ENCODE measurements around the gene EPB42.

EPB42 gene

DNA sequence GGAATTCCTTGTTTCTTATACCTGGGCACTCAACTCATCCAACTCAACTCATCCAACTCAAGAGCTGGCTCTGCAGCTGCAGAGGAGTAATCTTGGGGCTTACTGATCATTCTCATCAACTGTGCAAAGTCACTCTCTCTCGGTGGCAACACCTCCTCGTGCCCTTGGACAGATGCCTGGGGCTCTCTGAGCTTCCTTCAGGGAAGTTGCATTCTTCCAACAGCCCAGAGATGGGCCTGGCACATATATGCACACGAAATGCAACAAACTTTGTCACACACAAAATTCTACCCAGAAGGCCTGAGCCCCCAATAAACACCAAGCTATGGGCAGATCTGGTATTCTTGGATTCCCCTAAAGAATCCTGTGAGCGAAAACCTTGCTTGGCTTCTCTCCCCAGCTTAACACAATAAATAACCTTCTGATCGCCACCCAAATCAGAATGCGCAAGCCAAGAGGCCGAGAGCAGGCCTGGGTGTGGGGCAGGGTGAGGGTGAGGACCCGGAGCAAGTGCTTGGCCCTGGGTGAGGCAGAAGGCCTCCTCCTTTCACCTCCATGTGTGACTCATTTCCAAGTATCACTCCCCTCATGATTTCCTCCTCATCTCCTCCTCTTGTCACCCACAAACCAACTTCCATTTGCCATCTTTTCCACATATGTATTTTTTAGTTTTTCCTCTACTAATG lies 30.5 kb upstream of the EPB42 start:
- Histone ChIP-seq H2AFZ (ENCODE audit: low read depth, low read length) (no peak overlapping the region), H3K27me3 (ENCODE audit: insufficient read depth, low read length) (peaks cover 9% of the 10 kb centered on the region), H3K4me1 (ENCODE audit: insufficient read depth, low read length) (no peaks in the 10 kb centered on the region), H3K36me3 (ENCODE audit: insufficient read depth, low read length) (no peaks in the 10 kb centered on the region), H3K4me3 (ENCODE audit: low read length) (no peak overlapping the region), H3K9me3 (ENCODE audit: low read length) (no peaks in the 10 kb centered on the region)

DNA sequence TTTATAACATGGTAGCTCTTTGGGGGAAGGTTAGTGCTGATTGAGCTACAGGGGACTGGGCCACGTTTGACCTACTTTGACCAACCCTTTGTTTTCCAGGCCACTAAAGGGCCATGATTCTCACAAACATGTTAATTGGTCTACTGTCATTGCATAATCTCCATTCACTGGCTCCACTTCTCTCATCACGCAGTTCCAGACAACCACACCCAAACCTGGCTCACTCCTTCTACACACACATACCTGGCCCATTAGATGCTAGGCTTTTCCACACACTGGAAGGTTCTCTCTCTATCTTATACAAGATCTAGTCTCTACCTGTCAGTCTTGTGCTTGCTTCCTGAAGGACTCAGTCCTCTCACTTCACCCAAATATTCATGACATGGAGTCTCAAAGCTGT lies 30.0 kb upstream of the EPB42 start:
- Histone ChIP-seq H3K4me3 (ENCODE audit: low read length) (no peak overlapping the region), H3K36me3 (ENCODE audit: insufficient read depth, low read length) (no peaks in the 10 kb centered on the region), H3K9me3 (ENCODE audit: low read length) (no peaks in the 10 kb centered on the region), H3K27me3 (ENCODE audit: insufficient read depth, low read length) (peaks cover 9% of the 10 kb centered on the region), H3K4me1 (ENCODE audit: insufficient read depth, low read length) (no peaks in the 10 kb centered on the region), H2AFZ (ENCODE audit: low read depth, low read length) (no peak overlapping the region)

DNA sequence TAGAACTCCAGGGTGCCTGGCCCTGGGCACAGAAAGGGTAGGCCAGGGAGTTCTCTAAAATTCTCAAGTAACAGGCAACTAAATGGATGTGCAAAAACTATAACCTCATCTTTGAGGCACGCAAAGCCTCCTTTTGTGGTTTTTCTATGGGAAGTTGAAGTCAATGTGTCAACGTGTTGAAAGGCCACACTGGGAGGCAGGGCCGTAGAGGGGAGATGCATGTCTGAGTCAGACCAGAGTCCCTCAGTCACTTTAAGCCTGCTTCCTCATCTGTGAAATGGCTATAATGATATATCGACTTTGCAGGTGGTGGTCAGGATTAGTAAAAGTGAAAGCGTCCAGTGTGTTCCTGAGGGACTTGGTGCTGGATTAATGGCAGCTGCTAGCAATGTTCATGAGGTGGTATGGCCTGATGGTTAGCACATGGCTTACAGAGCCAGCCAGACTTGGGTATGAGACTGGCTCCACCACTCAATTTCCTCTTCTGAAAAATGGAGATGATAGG lies 28.9 kb upstream of the EPB42 start:
- Histone ChIP-seq H3K36me3 (ENCODE audit: insufficient read depth, low read length) (no peaks in the 10 kb centered on the region), H3K4me1 (ENCODE audit: insufficient read depth, low read length) (no peaks in the 10 kb centered on the region), H2AFZ (ENCODE audit: low read depth, low read length) (no peak overlapping the region), H3K27me3 (ENCODE audit: insufficient read depth, low read length) (peaks cover 9% of the 10 kb centered on the region), H3K9me3 (ENCODE audit: low read length) (no peaks in the 10 kb centered on the region), H3K4me3 (ENCODE audit: low read length) (no peak overlapping the region)

DNA sequence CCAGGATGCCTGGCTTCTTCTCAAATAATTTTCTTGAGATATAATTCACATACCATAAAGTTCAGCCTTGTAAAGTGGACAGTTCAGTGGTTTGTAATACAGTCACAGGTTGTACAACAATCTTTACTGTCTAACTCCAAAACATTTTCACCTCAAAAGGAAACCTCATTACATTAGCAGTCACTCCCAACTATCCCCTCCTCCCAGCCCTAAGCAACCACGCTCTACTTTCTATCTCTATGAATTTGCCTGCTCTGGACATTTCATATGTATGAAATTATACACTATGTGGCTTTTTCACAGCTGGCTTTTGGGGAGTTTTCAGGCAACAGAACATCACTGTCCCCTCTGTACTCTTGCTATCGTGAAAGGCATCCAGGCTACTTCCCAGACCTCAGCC lies 28.4 kb upstream of the EPB42 start:
- H3K9me3 ChIP-seq (ENCODE audit: low read length) = no peaks in the 10 kb centered on the region

DNA sequence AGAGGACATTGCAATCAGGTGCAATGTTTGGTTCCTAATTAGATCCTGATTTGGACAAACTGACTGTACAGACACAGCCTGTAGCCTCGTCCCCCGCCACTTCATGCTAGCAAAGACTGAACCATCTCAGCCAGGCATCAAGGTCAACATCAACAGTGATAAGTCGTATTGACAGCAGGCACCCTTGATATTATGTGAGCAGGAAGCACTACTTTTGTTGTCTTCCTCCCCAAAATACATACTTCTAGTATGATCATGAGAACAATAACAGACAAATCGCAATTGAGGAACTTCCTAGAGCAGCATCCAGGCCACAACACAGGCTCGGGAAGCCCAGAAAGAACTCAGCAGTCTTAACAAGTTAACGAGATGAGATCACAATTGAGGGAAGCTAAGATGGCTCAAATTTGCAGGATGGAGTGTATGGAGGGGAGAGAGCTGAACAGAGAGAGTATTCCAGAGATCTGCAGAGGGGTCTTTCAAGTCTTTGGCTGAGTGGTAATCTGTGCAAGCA lies 25.5 kb upstream of the EPB42 start:
- Histone ChIP-seq H3K4me1 (ENCODE audit: insufficient read depth, low read length) (no peaks in the 10 kb centered on the region), H3K4me3 (ENCODE audit: low read length) (no peak overlapping the region), H3K27me3 (ENCODE audit: insufficient read depth, low read length) (peaks cover 16% of the 10 kb centered on the region), H3K36me3 (ENCODE audit: insufficient read depth, low read length) (no peaks in the 10 kb centered on the region), H2AFZ (ENCODE audit: low read depth, low read length) (no peak overlapping the region), H3K9me3 (ENCODE audit: low read length) (no peaks in the 10 kb centered on the region)

More for the DNA sequence above, 28.4 kb upstream of the EPB42 start:
- Histone ChIP-seq H2AFZ (ENCODE audit: low read depth, low read length) (no peak overlapping the region), H3K4me3 (ENCODE audit: low read length) (no peak overlapping the region), H3K4me1 (ENCODE audit: insufficient read depth, low read length) (no peaks in the 10 kb centered on the region), H3K27me3 (ENCODE audit: insufficient read depth, low read length) (peaks cover 9% of the 10 kb centered on the region), H3K36me3 (ENCODE audit: insufficient read depth, low read length) (no peaks in the 10 kb centered on the region)

DNA sequence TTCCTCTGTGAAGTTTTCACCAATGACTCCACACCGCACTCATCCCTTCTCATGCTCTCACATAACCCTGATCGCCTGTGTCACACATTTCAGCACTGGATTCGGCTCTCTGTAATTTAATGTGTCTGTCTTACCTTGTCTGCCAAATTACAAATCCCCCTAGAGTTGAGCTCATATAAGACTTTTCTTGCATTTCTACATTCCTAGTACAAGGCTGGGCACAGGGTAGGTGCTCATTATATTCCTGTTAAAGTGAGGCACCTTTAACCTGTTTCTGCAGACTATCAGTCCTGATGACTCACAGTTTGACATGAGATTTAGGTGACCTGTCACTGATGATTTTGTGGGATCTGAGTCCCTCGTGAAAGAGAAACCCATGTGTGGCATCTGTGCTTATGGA lies 23.3 kb upstream of the EPB42 start:
- no peak overlapping the region for H2AFZ ChIP-seq (ENCODE audit: low read depth, low read length)
- H3K9me3 ChIP-seq (ENCODE audit: low read length) = no peaks in the 10 kb centered on the region
- no peaks in the 10 kb centered on the region for H3K36me3 ChIP-seq (ENCODE audit: insufficient read depth, low read length)
- H3K27me3 ChIP-seq (ENCODE audit: insufficient read depth, low read length) = peaks cover 15% of the 10 kb centered on the region
- H3K4me3 ChIP-seq (ENCODE audit: low read length) = no peak overlapping the region
- H3K4me1 ChIP-seq (ENCODE audit: insufficient read depth, low read length) = no peaks in the 10 kb centered on the region

DNA sequence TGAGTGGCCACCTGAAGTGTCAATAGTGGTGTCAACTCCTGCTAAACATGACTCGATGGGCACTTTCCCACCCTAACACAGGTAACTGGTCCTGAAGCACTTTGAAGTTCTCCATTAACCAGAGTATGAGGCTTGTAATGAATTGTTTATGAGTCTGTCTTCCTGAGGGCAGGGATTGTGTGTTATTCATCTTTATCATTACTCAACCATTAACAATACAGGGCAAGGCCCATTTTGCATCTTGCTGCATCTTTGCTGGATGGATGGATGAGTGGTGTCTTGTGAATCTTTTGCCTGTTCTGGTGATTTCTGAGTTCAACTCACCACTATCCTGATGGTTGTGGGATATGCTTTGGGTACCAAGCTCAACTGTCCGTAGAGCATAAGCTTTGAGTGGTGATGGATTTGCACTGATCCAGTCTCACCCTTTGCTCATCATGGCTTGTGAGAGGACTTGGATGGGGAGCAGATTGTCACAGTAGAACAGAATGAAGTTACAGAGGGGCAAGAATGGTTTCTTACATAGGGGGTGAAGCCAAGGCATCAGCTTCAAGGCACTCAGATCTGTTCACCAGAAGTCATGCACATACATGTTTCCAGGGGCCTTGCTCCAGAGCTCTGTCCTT lies 22.3 kb upstream of the EPB42 start:
- no peaks in the 10 kb centered on the region for H3K9me3 ChIP-seq (ENCODE audit: low read length)
- H3K36me3 ChIP-seq (ENCODE audit: insufficient read depth, low read length) = no peaks in the 10 kb centered on the region
- peaks cover 11% of the 10 kb centered on the region for H3K27me3 ChIP-seq (ENCODE audit: insufficient read depth, low read length)
- H3K4me1 ChIP-seq (ENCODE audit: insufficient read depth, low read length) = peaks cover 5% of the 10 kb centered on the region
- H3K4me3 ChIP-seq (ENCODE audit: low read length) = no peak overlapping the region
- no peak overlapping the region for H2AFZ ChIP-seq (ENCODE audit: low read depth, low read length)

DNA sequence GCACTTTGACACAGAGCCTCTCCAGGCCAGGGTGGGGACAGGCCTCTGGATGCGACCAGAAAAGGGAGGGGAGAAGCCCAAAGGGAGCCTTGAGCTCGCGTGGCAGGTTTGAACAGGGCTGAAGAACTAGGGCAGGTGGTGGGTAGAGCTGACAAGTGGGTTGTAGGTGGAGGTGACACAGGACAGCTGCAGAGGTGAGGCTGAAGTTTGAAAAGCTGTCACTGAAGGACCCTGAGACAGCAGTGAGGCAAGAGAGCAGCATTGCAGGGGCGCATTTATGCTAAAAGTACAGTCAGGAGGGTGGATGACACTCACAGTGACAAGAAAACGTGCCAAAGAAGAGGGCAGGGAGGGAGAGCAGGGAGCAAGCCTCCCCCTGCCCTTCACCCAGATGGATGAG lies 21.8 kb upstream of the EPB42 start:
- Histone ChIP-seq H3K4me1 (ENCODE audit: insufficient read depth, low read length) (peaks cover 5% of the 10 kb centered on the region), H2AFZ (ENCODE audit: low read depth, low read length) (no peak overlapping the region), H3K9me3 (ENCODE audit: low read length) (no peaks in the 10 kb centered on the region), H3K27me3 (ENCODE audit: insufficient read depth, low read length) (peaks cover 11% of the 10 kb centered on the region), H3K36me3 (ENCODE audit: insufficient read depth, low read length) (no peaks in the 10 kb centered on the region), H3K4me3 (ENCODE audit: low read length) (no peak overlapping the region)

DNA sequence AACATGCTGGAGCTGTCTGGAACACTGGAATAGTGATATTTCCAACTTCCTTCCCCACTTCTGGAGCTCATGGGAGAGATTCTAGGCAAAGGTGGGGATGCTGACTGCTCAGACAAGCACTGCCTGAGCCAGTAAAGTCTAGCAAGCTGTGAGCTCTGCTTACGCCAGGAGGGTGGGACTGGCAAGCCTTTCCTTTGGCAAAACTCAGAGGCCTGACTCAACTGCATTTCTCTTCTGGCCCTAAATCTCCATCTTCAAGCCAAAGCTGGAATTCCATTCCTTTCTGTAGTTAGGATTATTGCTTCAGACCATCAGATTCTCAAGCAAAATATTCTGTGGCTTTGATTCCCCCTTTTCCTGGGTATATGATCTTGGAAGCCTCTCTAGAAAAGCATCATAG lies 20.3 kb upstream of the EPB42 start:
- H3K27me3 ChIP-seq (ENCODE audit: insufficient read depth, low read length) = peaks cover 11% of the 10 kb centered on the region
- peaks cover 5% of the 10 kb centered on the region for H3K4me1 ChIP-seq (ENCODE audit: insufficient read depth, low read length)
- H3K4me3 ChIP-seq (ENCODE audit: low read length) = no peak overlapping the region
- no peak overlapping the region for H2AFZ ChIP-seq (ENCODE audit: low read depth, low read length)
- no peaks in the 10 kb centered on the region for H3K9me3 ChIP-seq (ENCODE audit: low read length)
- no peaks in the 10 kb centered on the region for H3K36me3 ChIP-seq (ENCODE audit: insufficient read depth, low read length)

DNA sequence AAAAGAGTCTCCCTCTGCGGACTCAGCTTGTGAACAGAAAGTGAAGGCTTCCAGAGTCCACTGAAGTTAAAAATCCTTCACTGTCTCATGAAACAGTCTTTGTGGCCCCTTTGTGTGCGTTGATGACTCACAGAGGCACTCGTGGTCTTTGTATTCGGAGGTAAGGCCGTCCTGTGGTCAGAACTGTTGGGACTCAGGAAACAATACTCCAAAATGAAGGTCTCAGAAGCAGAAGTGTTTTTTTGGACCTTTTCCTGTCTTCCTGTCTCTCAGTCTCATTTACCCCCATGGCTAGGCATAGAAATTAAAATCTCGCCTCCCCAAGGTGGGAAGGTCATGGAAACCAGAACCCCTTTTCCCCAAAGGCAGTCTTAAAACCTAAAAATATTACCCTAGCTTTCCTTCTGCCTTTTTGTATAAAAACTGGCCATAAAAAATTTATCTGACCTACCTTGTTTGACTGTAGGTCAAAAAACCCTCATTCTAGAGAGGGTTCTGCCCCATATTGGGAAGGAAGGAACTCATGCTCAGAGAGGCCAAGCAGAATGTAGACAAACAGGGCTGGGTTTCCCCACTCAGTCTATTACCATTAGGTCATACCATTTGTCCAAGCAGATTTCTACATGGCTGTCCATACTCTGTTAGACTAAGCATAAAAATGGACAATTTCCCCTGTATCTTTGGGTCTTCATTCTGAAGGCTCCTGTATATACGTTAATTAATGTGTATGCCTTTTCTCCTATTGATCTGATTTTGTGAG lies 19.1 kb upstream of the EPB42 start:
- Histone ChIP-seq H3K9me3 (ENCODE audit: low read length) (no peaks in the 10 kb centered on the region), H3K36me3 (ENCODE audit: insufficient read depth, low read length) (no peaks in the 10 kb centered on the region), H2AFZ (ENCODE audit: low read depth, low read length) (no peak overlapping the region), H3K27me3 (ENCODE audit: insufficient read depth, low read length) (peaks cover 11% of the 10 kb centered on the region), H3K4me3 (ENCODE audit: low read length) (no peak overlapping the region), H3K4me1 (ENCODE audit: insufficient read depth, low read length) (peaks cover 5% of the 10 kb centered on the region)

DNA sequence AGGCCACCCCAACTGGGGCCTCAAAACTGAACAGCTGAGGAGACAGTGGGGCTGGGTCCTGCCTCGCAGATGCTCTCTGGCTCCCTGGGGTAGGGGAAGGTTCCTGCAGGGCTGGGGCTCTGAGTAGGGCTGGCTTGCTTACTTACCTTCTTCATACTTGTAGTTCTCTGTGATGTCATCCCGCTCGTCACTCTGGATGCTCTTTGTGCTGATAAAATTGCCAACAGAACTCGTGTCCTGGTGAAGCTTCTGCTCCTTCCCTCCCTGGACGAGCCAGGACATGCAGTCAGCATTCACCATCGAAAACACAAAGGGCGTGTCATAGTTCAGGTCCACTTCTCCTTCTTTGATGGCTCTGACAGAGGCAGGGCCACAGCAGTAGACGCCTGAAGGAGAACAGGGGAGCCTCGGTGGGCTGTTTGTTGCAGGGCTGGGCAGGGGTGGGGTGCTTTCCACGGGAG lies 17.9 kb upstream of the EPB42 start:
- no peaks in the 10 kb centered on the region for H3K36me3 ChIP-seq (ENCODE audit: insufficient read depth, low read length)
- H3K4me1 ChIP-seq (ENCODE audit: insufficient read depth, low read length) = peaks cover 5% of the 10 kb centered on the region
- no peak overlapping the region for H2AFZ ChIP-seq (ENCODE audit: low read depth, low read length)
- no peaks in the 10 kb centered on the region for H3K9me3 ChIP-seq (ENCODE audit: low read length)
- peaks cover 14% of the 10 kb centered on the region for H3K27me3 ChIP-seq (ENCODE audit: insufficient read depth, low read length)
- no peak overlapping the region for H3K4me3 ChIP-seq (ENCODE audit: low read length)

DNA sequence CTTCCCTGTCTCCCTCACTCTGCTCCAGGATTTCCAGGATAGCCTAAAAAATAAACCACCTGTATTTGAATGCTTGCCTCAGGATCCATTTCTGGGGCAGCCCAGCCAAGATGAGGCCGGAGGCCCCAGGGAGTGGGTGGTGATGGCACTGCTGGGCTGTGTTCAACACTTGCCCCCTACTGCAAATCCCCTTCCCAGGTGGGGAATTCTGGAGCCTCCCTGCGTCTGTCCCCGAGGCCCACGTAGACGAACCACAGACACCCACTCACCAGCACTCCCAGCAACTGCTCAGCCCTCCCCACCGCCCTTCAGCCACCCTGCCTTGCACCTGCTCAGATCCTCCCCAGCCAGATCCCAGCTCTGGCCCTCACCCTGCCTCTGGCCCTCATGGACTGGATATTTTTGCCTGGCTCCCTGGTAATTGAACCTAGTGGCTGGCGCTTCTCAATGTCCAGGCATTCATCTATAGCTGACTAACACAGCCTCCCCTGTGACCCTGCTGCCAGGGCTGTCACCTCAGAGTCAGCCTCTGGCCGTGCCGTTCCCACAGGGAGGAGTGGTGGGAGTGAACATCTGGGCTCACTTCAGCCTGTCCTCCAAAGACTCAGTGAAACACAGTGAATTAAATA lies 17.1 kb upstream of the EPB42 start:
- Histone ChIP-seq H3K36me3 (ENCODE audit: insufficient read depth, low read length) (no peaks in the 10 kb centered on the region), H3K9me3 (ENCODE audit: low read length) (no peaks in the 10 kb centered on the region), H2AFZ (ENCODE audit: low read depth, low read length) (no peak overlapping the region), H3K27me3 (ENCODE audit: insufficient read depth, low read length) (peaks cover 9% of the 10 kb centered on the region), H3K4me1 (ENCODE audit: insufficient read depth, low read length) (peaks cover 5% of the 10 kb centered on the region), H3K4me3 (ENCODE audit: low read length) (no peak overlapping the region)

DNA sequence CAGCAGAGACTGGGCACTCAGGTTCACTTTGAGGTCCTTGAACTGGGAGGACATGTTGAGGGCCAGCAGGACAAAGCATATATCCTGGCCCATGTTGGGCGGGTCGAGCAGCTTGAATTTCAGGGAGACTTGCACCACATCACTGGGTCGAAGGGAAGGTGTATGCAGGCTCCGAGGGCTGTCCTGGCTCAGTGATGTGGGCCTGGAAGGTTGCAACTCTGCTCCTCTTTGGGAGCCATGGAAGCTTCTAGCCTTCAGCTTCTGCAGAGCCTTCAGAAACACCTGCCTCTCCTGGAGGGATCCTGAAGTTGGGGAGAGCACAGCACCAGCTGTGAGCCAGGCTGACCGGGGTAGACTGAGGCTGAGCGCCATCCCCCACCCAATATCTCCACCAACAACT lies 14.7 kb upstream of the EPB42 start:
- H3K4me1 ChIP-seq (ENCODE audit: insufficient read depth, low read length) = peaks cover 5% of the 10 kb centered on the region
- H2AFZ ChIP-seq (ENCODE audit: low read depth, low read length) = no peak overlapping the region
- H3K27me3 ChIP-seq (ENCODE audit: insufficient read depth, low read length) = peaks cover 3% of the 10 kb centered on the region
- no peak overlapping the region for H3K4me3 ChIP-seq (ENCODE audit: low read length)
- H3K9me3 ChIP-seq (ENCODE audit: low read length) = no peaks in the 10 kb centered on the region
- H3K36me3 ChIP-seq (ENCODE audit: insufficient read depth, low read length) = no peaks in the 10 kb centered on the region

Data from neuron (in vitro differentiated cells).